GM12878 (cell line): ENCODE data around the gene HMGXB4. TPM values are rescaled to one million over a fixed set of nuclear protein-coding genes. Genes with fewer than 3 reads are reported as not detected.
A peak's percentile ranks its signal among the peaks of the same experiment; 100 is the strongest.

Source experiments
- ATAC-seq: fragments of 200-7000 bp; cut with Tn5 transposase; 3 replicates; pipeline ENCODE4 v1.9.1; 2020; ENCODE audit warnings: mild to moderate bottlenecking, moderate library complexity
- BruUV-seq: library from RNA; stranded (reverse); fragments of 400-500 nt; replicated peaks from 2 replicates; lab custom pipeline; 2021; lab: Mats Ljungman, UMichigan
- CTCF ChIA-PET: fragments of 300-600 bp; sonication (Branson Sonifier 250); formaldehyde crosslinking; extraction: SDS; loops from one replicate; lab custom pipeline; 2021; ENCODE audit warnings: inconsistent platforms; lab: Yijun Ruan, JAX
- POLR2A ChIA-PET: fragments of 350-600 bp; formaldehyde crosslinking; extraction: SDS; loops from one replicate; lab custom pipeline; 2021; ENCODE audit warnings: inconsistent platforms; lab: Charles Lee
- RAD21 ChIA-PET: fragments of 300-600 bp; sonication (Branson Sonifier 250); formaldehyde crosslinking; loops from one replicate; lab custom pipeline; 2023; ENCODE audit warnings: antibody characterized with exemption; ENCODE audit not compliant: unreplicated experiment; lab: Charles Lee
- SMC1A ChIA-PET: fragments of 300-600 bp; sonication (Branson Sonifier 250); formaldehyde crosslinking; loops from one replicate; lab custom pipeline; 2023; ENCODE audit not compliant: unreplicated experiment, uncharacterized antibody; lab: Charles Lee
- DNase-seq: peaks from one replicate; pipeline ENCODE4 v3.0.0-alpha.2; 2011; ENCODE audit warnings: low read depth, low spot score
- FAIRE-seq: peaks from 3 replicates; lab custom pipeline; 2011; peaks lifted over from hg19 to GRCh38; lab: Jason Lieb, UNC
- H2AFZ ChIP-seq: 2 replicates; pipeline ENCODE4 v1.6.0; 2011; ENCODE audit warnings: low read depth, low read length, control low read depth; ENCODE audit not compliant: control insufficient read depth
- H3K27ac ChIP-seq: 2 replicates; pipeline ENCODE4 v1.5.1; 2011; ENCODE audit warnings: control low read depth; ENCODE audit not compliant: control insufficient read depth, insufficient read depth
- H3K27me3 ChIP-seq, 2 experiments: replicated peaks in 1 of 2; 2 replicates each; pipeline versions ENCODE4 v1.6.0 to v1.6.1; 2011; ENCODE audit warnings: low read length in 1 of 2; ENCODE audit not compliant: control insufficient read depth in 2 of 2, insufficient read depth in 2 of 2
- H3K36me3 ChIP-seq, 2 experiments: 2 replicates each; pipeline ENCODE4 v1.5.1; 2011; ENCODE audit warnings: low read length in 1 of 2; ENCODE audit not compliant: control insufficient read depth in 2 of 2, insufficient read depth in 2 of 2
- H3K4me1 ChIP-seq: 2 replicates; pipeline ENCODE4 v1.6.1; 2011; ENCODE audit warnings: mild to moderate bottlenecking, low read length, moderate library complexity, mixed read lengths; ENCODE audit not compliant: control insufficient read depth, insufficient read depth
- H3K4me2 ChIP-seq: 2 replicates; pipeline ENCODE4 v1.6.0; 2011; ENCODE audit warnings: control low read depth; ENCODE audit not compliant: control insufficient read depth, insufficient read depth
- H3K4me3 ChIP-seq: fragments of 200-600 bp; sonication (generic); 2 replicates; pipeline ENCODE4 v1.5.1; 2016
- H3K79me2 ChIP-seq: 2 replicates; pipeline ENCODE4 v1.6.0; 2011; ENCODE audit warnings: low read length; ENCODE audit not compliant: control insufficient read depth, insufficient read depth
- H3K9ac ChIP-seq: 2 replicates; pipeline ENCODE4 v1.8.0; 2011; ENCODE audit warnings: low read length, control low read depth, mixed read lengths; ENCODE audit not compliant: control insufficient read depth, insufficient read depth
- H3K9me3 ChIP-seq: replicated peaks from 3 replicates; pipeline ENCODE4 v1.5.1; 2011; ENCODE audit warnings: mild to moderate bottlenecking, low read length; ENCODE audit not compliant: control insufficient read depth, insufficient read depth
- H4K20me1 ChIP-seq: 2 replicates; pipeline ENCODE4 v1.6.0; 2011; ENCODE audit not compliant: control insufficient read depth, insufficient read depth
- BHLHE40 ChIP-seq, 2 experiments: fragments of 450-650 bp in 1 of 2; IDR thresholded peaks; 2 replicates each; pipeline ENCODE4 v1.6.1; 2011 to 2017; ENCODE audit warnings: low read depth in 2 of 2, borderline replicate concordance in 1 of 2, improper control_type of control experiment in 1 of 2, low read length in 1 of 2, mild to moderate bottlenecking in 1 of 2
- CBFB ChIP-seq: IDR thresholded peaks from 2 replicates; pipeline ENCODE4 v1.6.1; 2016; ENCODE audit warnings: antibody characterized with exemption, low read depth
- CREB1 ChIP-seq: IDR thresholded peaks from 2 replicates; pipeline ENCODE4 v1.6.1; 2012; ENCODE audit warnings: low read depth, mild to moderate bottlenecking, inconsistent platforms
- CREM ChIP-seq: IDR thresholded peaks from 2 replicates; pipeline ENCODE4 v1.6.1; 2014; ENCODE audit warnings: antibody characterized with exemption, low read depth
- EED ChIP-seq: sonication (generic); IDR thresholded peaks from 2 replicates; pipeline ENCODE4 v1.6.1; 2016; ENCODE audit warnings: antibody characterized with exemption, low read depth
- EP300 ChIP-seq, 2 experiments: fragments of 150-350 bp in 1 of 2; IDR thresholded peaks; 2 replicates each; pipeline ENCODE4 v1.6.1; 2011 to 2012; ENCODE audit warnings: low read depth in 2 of 2, low read length in 2 of 2, borderline replicate concordance in 1 of 2, improper control_type of control experiment in 1 of 2, inconsistent platforms in 1 of 2; ENCODE audit not compliant: control insufficient read depth in 1 of 2
- IKZF1 ChIP-seq: fragments of 450-650 bp; conservative IDR thresholded peaks from 2 replicates; pipeline ENCODE4 v1.6.1; 2017; ENCODE audit warnings: antibody characterized with exemption, mild to moderate bottlenecking
- NFIC ChIP-seq: IDR thresholded peaks from 2 replicates; pipeline ENCODE4 v1.6.1; 2012; ENCODE audit warnings: low read depth, mild to moderate bottlenecking, inconsistent platforms, low read length, moderate library complexity
- PAX5 ChIP-seq: IDR thresholded peaks from 2 replicates; pipeline ENCODE4 v1.6.1; 2011; ENCODE audit warnings: low read depth, low read length, borderline replicate concordance
- RCOR1 ChIP-seq: conservative IDR thresholded peaks from 2 replicates; pipeline ENCODE4 v1.6.1; 2012; ENCODE audit warnings: low read depth, low read length, improper control_type of control experiment
- RFX5 ChIP-seq: IDR thresholded peaks from 2 replicates; pipeline ENCODE4 v1.6.1; 2011; ENCODE audit warnings: low read depth, low read length, improper control_type of control experiment
- RUNX3 ChIP-seq: IDR thresholded peaks from 2 replicates; pipeline ENCODE4 v1.6.1; 2012; ENCODE audit warnings: low read length, inconsistent platforms
- TCF12 ChIP-seq: IDR thresholded peaks from 2 replicates; pipeline ENCODE4 v1.6.1; 2011; ENCODE audit warnings: low read depth, mild to moderate bottlenecking, low read length
- TCF3 ChIP-seq: IDR thresholded peaks from 2 replicates; pipeline ENCODE4 v1.6.1; 2012; ENCODE audit warnings: low read depth, mild to moderate bottlenecking, low read length, borderline replicate concordance; ENCODE audit not compliant: insufficient read depth
- ZBED1 ChIP-seq: IDR thresholded peaks from 2 replicates; pipeline ENCODE4 v1.6.1; 2016; ENCODE audit warnings: borderline replicate concordance
- ZNF274 ChIP-seq: IDR thresholded peaks from one replicate; pipeline ENCODE4 v1.8.0; 2011; ENCODE audit not compliant: insufficient read length, insufficient read depth
- ZNF592 ChIP-seq: fragments of 450-650 bp; IDR thresholded peaks from 2 replicates; pipeline ENCODE4 v1.6.1; 2017; ENCODE audit warnings: mild to moderate bottlenecking, moderate library complexity
- WGBS: methylation state at CpG from one replicate; pipeline ENCODE4 v1.1.6; 2016; ENCODE audit warnings: low lambda C conversion rate; ENCODE audit not compliant: insufficient replicate concordance, insufficient coverage; ENCODE audit errors: missing lambda C conversion rate; 5-methylcytosine and 5-hydroxymethylcytosine counted together
- in situ Hi-C: fragments of 300-500 bp; cut with MboI; formaldehyde crosslinking; loops from 9 replicates; pipeline ENCODE4 v1.14.3; 2018; ENCODE audit warnings: mixed read lengths
- intact Hi-C: fragments of 100-400 bp; cut with micrococcal nuclease; formaldehyde crosslinking; loops from one replicate; pipeline ENCODE4 v1.14.2; 2022; ENCODE audit not compliant: unreplicated experiment
- polyA plus RNA-seq, 11 experiments: library from polyadenylated mRNA; depleted of rRNA in 4 of 11; unstranded in 6 of 11; stranded (reverse) in 5 of 11; fragments of >200 nt; fragmentation: Nextera tagmentation in 4 of 11; fragmentation: Illumina TruSeq in 1 of 11; extraction: Ambion mirVana in 4 of 11; extraction: Trizol in 1 of 11; gene quantifications; 1 replicate in 1 of 11; 2 replicates in 10 of 11; pipeline versions ENCODE4 v1.2.1 to v1.2.3, GENCODE V29; 2011 to 2016; ENCODE audit warnings: inconsistent platforms in 2 of 11, missing spikeins in 2 of 11, low read depth in 1 of 11
- total RNA-seq, 4 experiments: library from RNA; depleted of rRNA in 3 of 4; stranded (reverse); fragments of >200 nt in 3 of 4; fragmentation: Illumina TruSeq in 1 of 4; extraction: Trizol in 1 of 4; gene quantifications; 2 replicates each; pipeline versions ENCODE4 v1.2.1 to v1.2.3, GENCODE V29; 2013 to 2021

The HMGXB4 gene
- total and polyA plus RNA-seq, 10 of the 15 experiments (the other 5 are each of a cell fraction or from before 2014, with no cell fraction given) = 15.5 to 44.5 (median 24.9) TPM

- Histone ChIP-seq H3K4me2 (peak overlapping the region; percentile 63), H3K4me3 (no peak overlapping the region), H3K9ac (peak overlapping the region; percentile 35; the same call in 1 of the 2 replicates), H3K9me3 (no peaks in the 10 kb centered on the region), H3K27me3 (no peaks in the 10 kb centered on the region), H2AFZ (no peak overlapping the region), H4K20me1 (peaks cover 2% of the 10 kb centered on the region; the same call in 1 of the 2 replicates), H3K27ac (peak overlapping the region; percentile 72), H3K4me1 (peaks cover 61% of the 10 kb centered on the region), H3K36me3 (no peaks in the 10 kb centered on the region), H3K79me2 (peaks cover 7% of the 10 kb centered on the region)
- CTCF ChIA-PET = no interaction called here
- in situ Hi-C loops (no loop called here), intact Hi-C loops (no loop called here)
- FAIRE-seq (no peak), ATAC-seq (no peak), DNase-seq (no peak)
- no TSS peak for BruUV-seq
- RAD21 ChIA-PET = interaction anchor here (0.7 to 4.8 kb wide), 3 partner anchors 12 to 40 kb away, joined by 3 to 16 read pairs (median 11); partner anchors contain the start of gene TOM1
- WGBS = 64% methylated on average over 12 of the region's 13 CpGs
- POLR2A ChIA-PET = interaction anchor here (0.6 to 1.1 kb wide), 2 partner anchors 17 to 79 kb away, joined by 3 to 5 read pairs; no protein-coding TSS in a partner anchor
- SMC1A ChIA-PET = interaction anchor here (1.9 to 4.1 kb wide), 2 partner anchors 12 to 13 kb away, joined by 5 to 23 read pairs; partner anchors contain the start of gene TOM1
- no peak for TF ChIP-seq RCOR1
- 0 out of 2 replicates have a peak, but pooled peaks have one; percentile 39 for TF ChIP-seq CREB1
- no peak for TF ChIP-seq RFX5
- no peak for TF ChIP-seq EP300 (IDR thresholded peaks at IDR 0.05; ENCODE audit: borderline replicate concordance in 1 of 2, control insufficient read depth in 1 of 2, low read depth in 2 of 2, low read length in 2 of 2)
- peak; percentile 60 for TF ChIP-seq RUNX3
- peak; percentile 95 for TF ChIP-seq EED
- peak; percentile 34 for TF ChIP-seq CBFB
- 0 out of 2 replicates have a peak, but pooled peaks have one; percentile 18 for TF ChIP-seq IKZF1
- TF ChIP-seq ZBED1 = no peak
- no peak for TF ChIP-seq ZNF592
- TF ChIP-seq NFIC = peak; percentile 35; the same call in 1 of the 2 replicates
- no peak for TF ChIP-seq PAX5
- no peak for TF ChIP-seq ZNF274
- peak; percentile 91 for TF ChIP-seq TCF12
- peak; percentile 67 for TF ChIP-seq CREM
- TF ChIP-seq TCF3 = peak; percentile 87
- TF ChIP-seq BHLHE40 (IDR thresholded peaks at IDR 0.05; ENCODE audit: borderline replicate concordance in 1 of 2, low read depth in 2 of 2, low read length in 1 of 2) = 0 out of 4 replicates have a peak, but pooled peaks of 1 of the 2 experiments have one; percentile 28
Measured at GRCh38 chr22:35312198-35313059, 55.1 kb downstream of the HMGXB4 start.
